ENCODE data around the gene DKK3. TPM values are rescaled to one million over a fixed set of nuclear protein-coding genes. Genes with fewer than 3 reads are reported as not detected.
A peak's percentile ranks its signal among the peaks of the same experiment; 100 is the strongest.

DKK3 gene
- polyA plus RNA-seq, 1 of the 3 experiments (the other 2 are of a cell fraction) = 1,174 TPM

GRCh38 chr11:12009617-12010321, 1.3 kb upstream of the DKK3 start:
- no peaks in the 10 kb centered on the region for H3K9me3 ChIP-seq
- no peaks in the 10 kb centered on the region for H3K9me2 ChIP-seq
- peak overlapping the region; percentile 82; the same call in 1 of the 2 replicates for H3K4me2 ChIP-seq
- no peaks in the 10 kb centered on the region for H3K27me3 ChIP-seq (ENCODE audit: insufficient read depth)
- no peak for DNase-seq
- peak overlapping the region; percentile 36 to 76; a peak in 3 of 4 replicates for H3K27ac ChIP-seq (ENCODE audit: low read depth in 2 of 2, low read length in 1 of 2)
- peak overlapping the region; percentile 26; the same call in 1 of the 2 replicates for H2AFZ ChIP-seq (ENCODE audit: low read depth)
- H3K4me1 ChIP-seq (ENCODE audit: control insufficient read depth in 1 of 2, insufficient read depth in 2 of 2, low read depth in 1 of 2, low read length in 1 of 2) = peaks cover 22 to 33% of the 10 kb centered on the region in 2 experiments; a peak in 3 of 4 replicates
- peaks cover 25% of the 10 kb centered on the region for H4K20me1 ChIP-seq (ENCODE audit: insufficient read depth)
- peaks cover 42% of the 10 kb centered on the region for H3K79me2 ChIP-seq (ENCODE audit: insufficient read depth)
- ChIA-PET CTCF (interaction anchor here (1.0 to 3.4 kb wide), 6 partner anchors 30 to 272 kb away, joined by 3 to 11 read pairs (median 4); no protein-coding TSS in a partner anchor), POLR2A (interaction anchor here (1.0 to 2.6 kb wide), 7 partner anchors 8 to 1202 kb away, joined by 3 to 18 read pairs (median 4); no protein-coding TSS in a partner anchor)
- 74% methylated on average over 12 of the region's 15 CpGs for WGBS (ENCODE audit: low lambda C conversion rate)
- TF ChIP-seq POLR2AphosphoS5 (IDR thresholded peaks at IDR 0.05; ENCODE audit: low read depth, low read length) (no peak; the same call in 1 of the 2 replicates), PBX3 (IDR thresholded peaks at IDR 0.05) (peak; percentile 42)
- peaks cover 12% of the 10 kb centered on the region for H3F3A ChIP-seq (replicated peaks; ENCODE audit: insufficient read depth)
- H3K36me3 ChIP-seq (replicated peaks in 1 of 2; ENCODE audit: control insufficient read depth in 1 of 2, insufficient read depth in 2 of 2, low read length in 1 of 2) = peaks cover 17 to 21% of the 10 kb centered on the region in 2 experiments
- H3K9ac ChIP-seq = peak overlapping the region; percentile 60; the same call in 1 of the 2 replicates
- H3K4me3 ChIP-seq (ENCODE audit: low read depth in 2 of 2, low read length in 1 of 2) = peak overlapping the region; percentile 43 to 51; a peak in 3 of 4 replicates

GRCh38 chr11:12008790-12009616, 577 bp upstream of the DKK3 start:
- peaks cover 17% of the 10 kb centered on the region for H3F3A ChIP-seq (replicated peaks; ENCODE audit: insufficient read depth)
- POLR2A ChIA-PET = interaction anchor here (0.9 to 2.6 kb wide), 8 partner anchors 9 to 1201 kb away, joined by 3 to 18 read pairs (median 4); no protein-coding TSS in a partner anchor

More at GRCh38 chr11:12008790-12009616, 577 bp upstream of the DKK3 start:
- 4% methylated on average over 28 of the region's 76 CpGs for WGBS (ENCODE audit: low lambda C conversion rate)
- peaks cover 32% of the 10 kb centered on the region for H4K20me1 ChIP-seq (ENCODE audit: insufficient read depth)
- TF ChIP-seq FOSL2 (IDR thresholded peaks at IDR 0.05; ENCODE audit: borderline replicate concordance, low read depth) = no peak
- no peak for TF ChIP-seq TEAD4 (IDR thresholded peaks at IDR 0.05; ENCODE audit: borderline replicate concordance, insufficient read depth)
- TF ChIP-seq PBX3 (IDR thresholded peaks at IDR 0.05) = no peak
- peak; percentile 69; the same call in 1 of the 2 replicates for TF ChIP-seq POLR2AphosphoS5 (IDR thresholded peaks at IDR 0.05; ENCODE audit: low read depth, low read length)
- TF ChIP-seq CHD2 (IDR thresholded peaks at IDR 0.05; ENCODE audit: low read length, partially characterized antibody) = peak; percentile 66
- H3K4me1 ChIP-seq (ENCODE audit: control insufficient read depth in 1 of 2, insufficient read depth in 2 of 2, low read depth in 1 of 2, low read length in 1 of 2) = peaks cover 29 to 33% of the 10 kb centered on the region in 2 experiments; a peak in 3 of 4 replicates
- peaks cover 50% of the 10 kb centered on the region for H3K79me2 ChIP-seq (ENCODE audit: insufficient read depth)
- H2AFZ ChIP-seq (ENCODE audit: low read depth) = peak overlapping the region; percentile 53; the same call in 1 of the 2 replicates
- H3K9ac ChIP-seq = peak overlapping the region; percentile 92
- H3K9me3 ChIP-seq = no peaks in the 10 kb centered on the region
- H3K4me3 ChIP-seq (ENCODE audit: low read depth in 2 of 2, low read length in 1 of 2) = peak overlapping the region; percentile 92 to 94
- peak overlapping the region; percentile 77 to 85 for H3K27ac ChIP-seq (ENCODE audit: low read depth in 2 of 2, low read length in 1 of 2)
- H3K9me2 ChIP-seq = no peaks in the 10 kb centered on the region
- peak overlapping the region; percentile 97 for H3K4me2 ChIP-seq
- H3K27me3 ChIP-seq (ENCODE audit: insufficient read depth) = no peaks in the 10 kb centered on the region
- H3K36me3 ChIP-seq (replicated peaks in 1 of 2; ENCODE audit: control insufficient read depth in 1 of 2, insufficient read depth in 2 of 2, low read length in 1 of 2) = peaks cover 24 to 28% of the 10 kb centered on the region in 2 experiments
- DNase-seq = peak; percentile 99
- CTCF ChIA-PET = interaction anchor here (0.7 to 3.4 kb wide), 12 partner anchors 15 to 273 kb away, joined by 3 to 11 read pairs (median 4); no protein-coding TSS in a partner anchor
